PC-3 (cell line): Measurements from ENCODE around the gene CDH12.
"Not testable (repeated sequence)": the region's sequence is repeated elsewhere in the genome, so short reads cannot be mapped to it uniquely, and the experiment has no call there.

ENCODE experiments used
- EZH2 ChIP-seq: fragments of 300-600 bp; sonication (generic); IDR thresholded peaks from one replicate; pipeline ENCODE4 v1.6.1; 2017; ENCODE audit warnings: antibody characterized with exemption, mild to moderate bottlenecking, low read length; ENCODE audit not compliant: unreplicated experiment
- TF ChIP-seq, protein P1 (sequence below): fragments of 300-600 bp; sonication (generic); conservative IDR thresholded peaks from 2 replicates; pipeline ENCODE4 v1.5.1; 2017; ENCODE audit warnings: antibody characterized with exemption, low read depth, mild to moderate bottlenecking, low read length

DNA sequence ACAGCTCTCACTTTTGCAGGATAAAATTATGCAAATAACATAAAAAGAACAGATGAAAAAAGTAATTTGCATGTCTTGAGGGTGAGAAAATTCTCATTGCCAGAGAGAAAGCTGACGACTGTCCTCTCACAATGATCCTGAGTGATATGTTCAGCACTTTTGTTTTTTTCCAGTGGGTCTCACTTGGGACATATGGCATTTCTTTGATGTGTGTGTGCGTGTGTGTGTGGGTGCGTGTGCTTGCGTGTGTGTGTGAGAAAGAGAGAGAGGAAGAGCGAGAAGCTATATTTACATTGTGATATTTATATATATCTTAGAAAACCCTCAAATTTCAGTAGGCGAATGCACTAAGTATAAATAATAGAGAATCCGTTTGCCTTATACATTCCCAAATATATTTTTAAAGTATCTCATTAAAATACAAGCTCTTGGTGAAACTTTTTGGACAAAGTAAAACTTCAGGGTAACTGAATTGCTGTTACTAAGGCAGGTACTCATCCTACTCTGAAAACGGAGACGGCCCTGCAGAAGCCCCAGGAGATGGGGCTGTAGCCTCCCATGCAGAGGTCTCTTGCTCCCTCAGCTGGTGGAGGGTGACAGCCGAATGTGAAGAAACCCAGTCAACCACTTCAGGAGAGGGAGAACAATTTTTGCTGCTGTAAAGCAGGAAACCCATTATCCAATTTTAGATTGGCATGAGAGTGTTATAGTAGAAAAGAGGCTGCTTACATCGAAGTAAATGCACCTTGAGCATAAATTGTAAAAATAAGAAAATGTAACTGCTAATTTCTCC is 639.2 kb downstream of the CDH12 start:
- TF ChIP-seq, protein P1, sequence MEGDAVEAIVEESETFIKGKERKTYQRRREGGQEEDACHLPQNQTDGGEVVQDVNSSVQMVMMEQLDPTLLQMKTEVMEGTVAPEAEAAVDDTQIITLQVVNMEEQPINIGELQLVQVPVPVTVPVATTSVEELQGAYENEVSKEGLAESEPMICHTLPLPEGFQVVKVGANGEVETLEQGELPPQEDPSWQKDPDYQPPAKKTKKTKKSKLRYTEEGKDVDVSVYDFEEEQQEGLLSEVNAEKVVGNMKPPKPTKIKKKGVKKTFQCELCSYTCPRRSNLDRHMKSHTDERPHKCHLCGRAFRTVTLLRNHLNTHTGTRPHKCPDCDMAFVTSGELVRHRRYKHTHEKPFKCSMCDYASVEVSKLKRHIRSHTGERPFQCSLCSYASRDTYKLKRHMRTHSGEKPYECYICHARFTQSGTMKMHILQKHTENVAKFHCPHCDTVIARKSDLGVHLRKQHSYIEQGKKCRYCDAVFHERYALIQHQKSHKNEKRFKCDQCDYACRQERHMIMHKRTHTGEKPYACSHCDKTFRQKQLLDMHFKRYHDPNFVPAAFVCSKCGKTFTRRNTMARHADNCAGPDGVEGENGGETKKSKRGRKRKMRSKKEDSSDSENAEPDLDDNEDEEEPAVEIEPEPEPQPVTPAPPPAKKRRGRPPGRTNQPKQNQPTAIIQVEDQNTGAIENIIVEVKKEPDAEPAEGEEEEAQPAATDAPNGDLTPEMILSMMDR = peak; percentile 30; the same call in 1 of the 2 replicates
- TF ChIP-seq EZH2 = not testable (repeated sequence)
